Stimulated activated CD4-positive, alpha-beta T cell treated with anti-CD3 and anti-CD28 coated beads, Interleukin-1b, Interleukin-23, amount 100 ng/mL, for 4 hours (primary cell): ENCODE results near the gene CDKN2A.

ENCODE experiments used
- DNase-seq, 2 donors: peaks; one replicate each; pipeline ENCODE4 v3.0.0-alpha.2; 2020; ENCODE audit warnings: low read depth in 2 of 2

Gene CDKN2A

DNA sequence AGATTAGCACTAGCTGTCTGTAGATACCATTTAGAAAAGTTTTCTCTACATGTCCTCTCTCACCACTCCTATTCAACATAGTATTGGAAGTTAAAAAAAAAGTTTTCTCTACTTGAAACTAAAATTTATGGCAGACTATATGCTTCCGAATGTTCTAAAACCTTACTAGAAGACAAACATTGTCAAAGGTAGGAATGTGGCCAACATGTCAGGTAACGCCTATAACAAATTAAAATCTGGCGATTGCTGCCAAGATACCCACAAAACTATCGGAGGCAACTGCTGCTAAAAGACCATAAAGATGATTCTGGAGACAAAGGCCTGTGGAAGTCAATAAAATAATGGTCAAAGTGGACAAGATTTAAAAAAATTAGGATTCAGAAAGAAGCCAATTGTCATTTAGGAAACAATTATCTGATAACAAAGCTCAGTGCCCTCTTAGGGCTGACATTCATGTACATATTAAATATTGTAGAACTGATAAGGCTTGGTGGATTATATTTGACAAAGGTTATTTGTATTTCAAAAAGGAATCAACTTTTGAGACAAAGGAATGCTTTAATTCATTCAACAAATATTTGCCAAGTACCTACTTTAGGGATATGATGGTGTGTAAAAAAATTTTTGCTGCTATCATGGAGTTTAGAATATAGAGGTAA is 52.7 kb downstream of the CDKN2A start:
- DNase-seq: no peak

DNA sequence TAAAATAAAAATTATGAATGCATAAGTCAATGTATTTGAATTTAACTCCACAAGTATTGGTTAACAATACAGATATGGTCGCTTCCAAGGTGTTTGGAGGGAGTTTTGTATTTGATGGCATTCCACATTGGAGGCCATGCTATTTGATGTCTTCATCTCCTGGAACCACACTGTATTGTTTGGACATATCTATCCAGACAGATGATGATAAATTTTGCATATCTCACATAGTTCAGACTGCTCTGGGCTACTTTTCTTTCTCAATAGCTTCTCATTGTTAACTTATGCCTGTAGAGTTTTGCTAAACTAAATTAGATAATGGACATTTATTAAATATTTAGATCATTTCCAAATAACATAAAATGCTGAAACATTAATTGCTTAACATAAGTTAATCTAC is 58.0 kb downstream of the CDKN2A start:
- DNase-seq: no peak

DNA sequence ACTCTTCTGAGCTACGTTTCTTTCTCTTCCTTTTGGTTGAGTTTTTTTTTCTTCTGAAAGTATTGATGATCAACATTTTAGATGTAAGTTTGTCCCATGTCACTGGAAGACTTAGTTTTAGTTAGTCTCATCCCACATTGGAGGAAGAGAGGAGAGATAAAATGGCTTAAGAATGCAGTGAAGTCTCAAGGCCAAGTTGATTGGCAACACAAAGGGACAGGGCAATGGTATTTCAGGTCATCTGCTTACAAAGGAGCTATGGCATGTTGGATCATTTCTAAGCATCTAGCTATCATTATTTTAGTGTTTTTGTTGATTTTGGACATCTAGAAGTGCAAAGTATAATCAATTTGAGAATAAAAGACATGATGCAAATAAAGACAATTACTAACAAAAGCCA is 58.6 kb downstream of the CDKN2A start:
- DNase-seq: no peak

DNA sequence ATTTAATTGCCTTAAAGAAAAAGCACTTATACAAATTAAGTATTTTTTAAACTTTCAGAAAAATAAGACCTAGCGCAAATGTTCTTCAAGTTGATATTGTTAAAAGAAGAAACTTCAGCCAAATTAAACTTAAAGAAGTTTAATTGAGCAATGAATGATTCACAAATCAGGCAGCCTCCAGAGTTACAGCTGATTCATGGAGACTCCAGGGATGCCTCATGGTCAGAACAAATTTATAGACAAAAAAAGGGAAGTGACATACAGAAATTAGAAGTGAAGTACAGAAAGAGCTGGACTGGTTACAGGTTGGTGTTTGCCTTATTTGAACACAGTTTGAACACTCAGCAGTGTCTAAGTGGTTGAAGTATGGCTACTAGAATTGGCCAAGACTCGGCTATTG is 60.3 kb downstream of the CDKN2A start:
- DNase-seq: no peak

DNA sequence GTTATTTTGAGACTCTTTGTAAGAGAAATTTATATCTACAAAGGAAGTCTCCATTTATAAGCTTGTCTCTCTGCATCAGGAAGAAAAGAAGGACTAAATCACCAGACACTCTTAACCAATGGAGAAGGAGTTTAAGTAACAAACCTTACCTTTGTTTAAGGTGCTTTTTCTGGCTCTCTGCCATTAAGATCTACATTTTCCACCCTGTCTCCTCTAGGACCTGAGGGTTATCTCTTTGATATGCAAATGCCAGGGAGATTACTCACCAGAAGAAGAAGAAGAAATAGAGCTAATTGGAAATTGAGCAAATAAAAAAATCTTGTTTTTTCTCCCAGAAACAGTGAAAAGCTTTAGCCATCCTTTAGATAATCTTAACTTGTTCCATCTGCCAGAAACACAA is 60.9 kb downstream of the CDKN2A start:
- no peak for DNase-seq

DNA sequence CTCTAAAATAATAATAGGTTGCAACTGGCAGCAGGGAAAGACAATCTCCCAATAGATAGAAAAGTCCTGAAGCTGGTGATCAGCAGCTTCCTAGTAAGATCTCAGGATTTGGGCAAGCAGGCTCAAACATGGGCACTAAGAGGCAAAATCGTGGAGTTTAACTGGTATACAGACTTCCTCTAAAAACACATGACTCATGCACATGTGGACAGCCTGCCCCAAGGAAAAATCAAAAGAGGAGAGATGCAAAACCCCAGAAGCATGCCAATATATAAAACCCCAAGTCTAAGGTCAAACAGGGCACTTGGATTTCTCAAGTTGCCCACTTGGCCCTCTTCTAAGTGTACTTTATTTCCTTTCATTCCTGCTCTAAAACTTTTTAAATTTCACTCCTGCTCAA is 62.8 kb downstream of the CDKN2A start:
- no peak for DNase-seq

DNA sequence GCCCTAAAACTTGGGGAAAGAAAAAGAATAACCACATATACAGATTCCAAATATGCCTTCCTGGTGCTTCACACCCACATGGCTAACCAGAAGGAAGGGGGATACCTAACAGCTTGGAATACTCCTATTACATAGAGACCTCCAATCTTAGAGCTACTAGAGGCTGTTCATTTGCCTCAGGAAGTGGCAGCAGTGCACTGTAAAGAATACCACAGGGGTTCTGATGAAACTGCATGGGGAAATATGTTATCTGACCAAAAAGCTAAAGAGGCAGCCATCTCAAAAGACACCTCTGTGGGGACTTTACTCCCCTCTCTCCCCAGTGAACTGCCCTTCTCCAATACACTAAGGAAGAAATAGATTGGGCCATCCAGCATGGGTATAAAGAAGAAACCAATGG is 66.4 kb downstream of the CDKN2A start:
- DNase-seq: no peak

DNA sequence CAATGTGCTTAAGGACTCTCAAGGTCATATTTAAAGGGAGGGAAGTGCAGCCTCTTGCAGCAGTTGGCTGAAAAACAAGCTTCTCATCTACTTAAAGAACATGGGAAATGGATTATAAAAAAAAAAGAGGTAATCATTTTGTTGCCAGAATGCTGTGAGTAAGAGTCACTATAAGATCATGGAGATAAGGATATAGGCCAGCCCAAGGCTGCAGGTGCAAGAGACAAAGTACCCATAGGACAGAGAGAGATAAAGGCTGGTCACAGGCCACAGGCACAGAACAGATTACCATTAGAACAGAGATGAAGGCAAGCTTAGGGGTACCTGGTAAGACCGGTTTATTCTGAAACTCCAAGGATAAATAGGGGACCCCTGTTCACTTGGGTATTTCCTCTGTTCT is 70.5 kb downstream of the CDKN2A start:
- DNase-seq: no peak

DNA sequence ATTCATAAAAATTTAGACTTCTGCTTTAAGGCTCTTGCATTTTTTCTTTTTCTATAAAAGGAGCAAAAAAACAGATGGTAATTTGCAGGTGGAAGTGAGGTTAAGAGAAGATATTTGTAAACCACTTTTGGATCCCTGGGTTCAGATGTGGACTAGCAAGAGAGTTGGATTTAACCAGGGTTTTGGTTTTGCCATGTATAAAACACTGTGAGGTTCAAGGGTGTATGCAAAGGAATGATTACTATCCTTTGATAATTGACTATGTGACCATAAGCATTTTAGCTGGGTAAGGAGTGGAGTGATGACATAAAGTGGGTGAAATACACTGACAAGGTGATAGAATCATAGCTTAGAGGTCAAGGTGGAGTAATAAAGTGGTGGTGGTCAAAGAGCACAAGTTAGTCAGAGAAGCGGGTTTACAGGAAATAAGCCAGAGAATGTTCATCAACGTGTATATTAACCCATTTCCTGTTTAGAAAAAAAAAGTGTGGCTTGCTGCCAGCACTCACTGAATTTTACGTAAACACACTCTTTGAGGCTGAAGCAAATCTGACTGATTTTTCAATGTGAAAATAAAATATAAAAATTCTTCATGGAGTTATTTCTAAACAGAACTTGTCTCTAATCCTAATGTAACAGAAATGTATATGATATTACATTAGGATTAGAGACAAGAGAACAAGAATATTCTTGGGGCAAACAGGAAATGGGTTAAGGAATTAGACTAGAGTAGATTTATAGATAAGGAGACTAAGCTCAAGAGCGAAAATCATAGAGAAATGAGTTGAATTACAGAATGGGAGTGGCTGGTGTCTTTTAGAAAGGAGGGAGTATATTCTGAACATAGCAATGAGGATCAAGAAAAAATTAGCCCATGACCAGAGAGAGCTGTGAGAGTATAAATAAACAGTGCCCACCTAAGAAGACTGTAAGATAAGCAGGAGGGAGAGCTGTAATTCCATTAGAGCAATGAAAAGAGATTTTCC is 74.5 kb downstream of the CDKN2A start:
- no peak for DNase-seq
